Measurements from ENCODE around the gene IPO4. TPM values are rescaled to one million over a fixed set of nuclear protein-coding genes. Genes with fewer than 3 reads are reported as not detected.

The IPO4 gene
- total and polyA plus RNA-seq, 2 of the 13 experiments (the other 11 are each of a cell fraction or from before 2014, with no cell fraction given), result 39.0 to 179 TPM

DNA sequence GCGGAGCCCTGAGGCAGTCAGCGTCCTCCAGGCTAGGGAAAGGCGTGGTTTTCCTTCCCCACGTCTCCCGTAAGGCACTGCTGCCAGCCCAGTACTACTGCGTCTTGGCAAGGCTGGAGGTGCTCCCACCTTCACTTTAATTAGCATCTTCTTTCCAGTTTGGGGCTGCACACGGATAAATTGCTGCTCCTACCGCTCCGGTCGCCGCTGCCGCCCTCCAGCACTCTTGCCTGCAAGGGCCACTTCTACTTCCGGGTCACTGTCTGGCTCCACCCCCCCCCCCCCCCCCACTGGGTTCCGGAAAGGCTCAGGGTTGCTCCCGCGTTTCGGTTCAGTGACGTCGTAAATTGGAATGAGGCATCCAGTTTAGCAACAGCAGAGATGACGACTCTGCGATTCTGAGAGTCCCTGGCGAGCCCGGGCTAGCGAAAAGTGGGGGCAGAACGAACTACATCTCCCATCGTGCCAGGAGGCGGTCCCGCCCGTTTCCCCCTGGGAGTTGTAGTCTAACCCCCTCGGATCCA lies 43.6 kb upstream of the IPO4 start, which contains the start of gene NEDD8 (continued):
- no peak; the same call in 1 of the 2 replicates for TF ChIP-seq ISX (CRISPR knock-in tag; conservative IDR thresholded peaks at IDR 0.05)
- TF ChIP-seq ZNF446 (CRISPR knock-in tag; IDR thresholded peaks at IDR 0.05), result no peak
- TF ChIP-seq, protein P1, sequence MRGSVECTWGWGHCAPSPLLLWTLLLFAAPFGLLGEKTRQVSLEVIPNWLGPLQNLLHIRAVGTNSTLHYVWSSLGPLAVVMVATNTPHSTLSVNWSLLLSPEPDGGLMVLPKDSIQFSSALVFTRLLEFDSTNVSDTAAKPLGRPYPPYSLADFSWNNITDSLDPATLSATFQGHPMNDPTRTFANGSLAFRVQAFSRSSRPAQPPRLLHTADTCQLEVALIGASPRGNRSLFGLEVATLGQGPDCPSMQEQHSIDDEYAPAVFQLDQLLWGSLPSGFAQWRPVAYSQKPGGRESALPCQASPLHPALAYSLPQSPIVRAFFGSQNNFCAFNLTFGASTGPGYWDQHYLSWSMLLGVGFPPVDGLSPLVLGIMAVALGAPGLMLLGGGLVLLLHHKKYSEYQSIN (CRISPR knock-in tag; IDR thresholded peaks at IDR 0.05; ENCODE audit: borderline replicate concordance), result no peak
- no peak for TF ChIP-seq NR2F2 (IDR thresholded peaks at IDR 0.05; ENCODE audit: borderline replicate concordance, low read depth)
- peak; percentile 88; the same call in 1 of the 2 replicates for TF ChIP-seq NFATC3 (CRISPR knock-in tag; IDR thresholded peaks at IDR 0.05)
- TF ChIP-seq KAT7 (CRISPR knock-in tag; IDR thresholded peaks at IDR 0.05; ENCODE audit: borderline replicate concordance), result peak; percentile 95; the same call in 1 of the 2 replicates
- TF ChIP-seq EHMT2 (IDR thresholded peaks at IDR 0.05; ENCODE audit: borderline replicate concordance, low read depth, low read length), result no peak; the same call in 1 of the 2 replicates
- TF ChIP-seq, protein P2, sequence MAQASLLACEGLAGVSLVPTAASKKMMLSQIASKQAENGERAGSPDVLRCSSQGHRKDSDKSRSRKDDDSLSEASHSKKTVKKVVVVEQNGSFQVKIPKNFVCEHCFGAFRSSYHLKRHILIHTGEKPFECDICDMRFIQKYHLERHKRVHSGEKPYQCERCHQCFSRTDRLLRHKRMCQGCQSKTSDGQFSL (CRISPR knock-in tag; IDR thresholded peaks at IDR 0.05), result peak; percentile 100
- no peak for TF ChIP-seq ZFP90 (CRISPR knock-in tag; IDR thresholded peaks at IDR 0.05; ENCODE audit: borderline replicate concordance)
- TF ChIP-seq, protein P3, sequence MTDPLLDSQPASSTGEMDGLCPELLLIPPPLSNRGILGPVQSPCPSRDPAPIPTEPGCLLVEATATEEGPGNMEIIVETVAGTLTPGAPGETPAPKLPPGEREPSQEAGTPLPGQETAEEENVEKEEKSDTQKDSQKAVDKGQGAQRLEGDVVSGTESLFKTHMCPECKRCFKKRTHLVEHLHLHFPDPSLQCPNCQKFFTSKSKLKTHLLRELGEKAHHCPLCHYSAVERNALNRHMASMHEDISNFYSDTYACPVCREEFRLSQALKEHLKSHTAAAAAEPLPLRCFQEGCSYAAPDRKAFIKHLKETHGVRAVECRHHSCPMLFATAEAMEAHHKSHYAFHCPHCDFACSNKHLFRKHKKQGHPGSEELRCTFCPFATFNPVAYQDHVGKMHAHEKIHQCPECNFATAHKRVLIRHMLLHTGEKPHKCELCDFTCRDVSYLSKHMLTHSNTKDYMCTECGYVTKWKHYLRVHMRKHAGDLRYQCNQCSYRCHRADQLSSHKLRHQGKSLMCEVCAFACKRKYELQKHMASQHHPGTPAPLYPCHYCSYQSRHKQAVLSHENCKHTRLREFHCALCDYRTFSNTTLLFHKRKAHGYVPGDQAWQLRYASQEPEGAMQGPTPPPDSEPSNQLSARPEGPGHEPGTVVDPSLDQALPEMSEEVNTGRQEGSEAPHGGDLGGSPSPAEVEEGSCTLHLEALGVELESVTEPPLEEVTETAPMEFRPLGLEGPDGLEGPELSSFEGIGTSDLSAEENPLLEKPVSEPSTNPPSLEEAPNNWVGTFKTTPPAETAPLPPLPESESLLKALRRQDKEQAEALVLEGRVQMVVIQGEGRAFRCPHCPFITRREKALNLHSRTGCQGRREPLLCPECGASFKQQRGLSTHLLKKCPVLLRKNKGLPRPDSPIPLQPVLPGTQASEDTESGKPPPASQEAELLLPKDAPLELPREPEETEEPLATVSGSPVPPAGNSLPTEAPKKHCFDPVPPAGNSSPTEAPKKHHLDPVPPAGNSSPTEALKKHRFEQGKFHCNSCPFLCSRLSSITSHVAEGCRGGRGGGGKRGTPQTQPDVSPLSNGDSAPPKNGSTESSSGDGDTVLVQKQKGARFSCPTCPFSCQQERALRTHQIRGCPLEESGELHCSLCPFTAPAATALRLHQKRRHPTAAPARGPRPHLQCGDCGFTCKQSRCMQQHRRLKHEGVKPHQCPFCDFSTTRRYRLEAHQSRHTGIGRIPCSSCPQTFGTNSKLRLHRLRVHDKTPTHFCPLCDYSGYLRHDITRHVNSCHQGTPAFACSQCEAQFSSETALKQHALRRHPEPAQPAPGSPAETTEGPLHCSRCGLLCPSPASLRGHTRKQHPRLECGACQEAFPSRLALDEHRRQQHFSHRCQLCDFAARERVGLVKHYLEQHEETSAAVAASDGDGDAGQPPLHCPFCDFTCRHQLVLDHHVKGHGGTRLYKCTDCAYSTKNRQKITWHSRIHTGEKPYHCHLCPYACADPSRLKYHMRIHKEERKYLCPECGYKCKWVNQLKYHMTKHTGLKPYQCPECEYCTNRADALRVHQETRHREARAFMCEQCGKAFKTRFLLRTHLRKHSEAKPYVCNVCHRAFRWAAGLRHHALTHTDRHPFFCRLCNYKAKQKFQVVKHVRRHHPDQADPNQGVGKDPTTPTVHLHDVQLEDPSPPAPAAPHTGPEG (CRISPR knock-in tag; IDR thresholded peaks at IDR 0.05), result peak; percentile 75; the same call in 1 of the 2 replicates
- TF ChIP-seq NCOA1 (CRISPR knock-in tag; IDR thresholded peaks at IDR 0.05), result no peak
- TF ChIP-seq TARDBP (CRISPR knock-in tag; IDR thresholded peaks at IDR 0.05), result 0 out of 2 replicates have a peak, but pooled peaks have one; percentile 17
- TF ChIP-seq RELA (CRISPR knock-in tag; IDR thresholded peaks at IDR 0.05), result no peak; the same call in 1 of the 2 replicates
- TF ChIP-seq ZFX (CRISPR knock-in tag; IDR thresholded peaks at IDR 0.05; ENCODE audit: low read depth), result peak; percentile 91
- TF ChIP-seq ATAD3A (CRISPR knock-in tag; IDR thresholded peaks at IDR 0.05), result no peak
- peak; percentile 91 for TF ChIP-seq ZNF143 (CRISPR knock-in tag; IDR thresholded peaks at IDR 0.05)
- TF ChIP-seq, protein P4, sequence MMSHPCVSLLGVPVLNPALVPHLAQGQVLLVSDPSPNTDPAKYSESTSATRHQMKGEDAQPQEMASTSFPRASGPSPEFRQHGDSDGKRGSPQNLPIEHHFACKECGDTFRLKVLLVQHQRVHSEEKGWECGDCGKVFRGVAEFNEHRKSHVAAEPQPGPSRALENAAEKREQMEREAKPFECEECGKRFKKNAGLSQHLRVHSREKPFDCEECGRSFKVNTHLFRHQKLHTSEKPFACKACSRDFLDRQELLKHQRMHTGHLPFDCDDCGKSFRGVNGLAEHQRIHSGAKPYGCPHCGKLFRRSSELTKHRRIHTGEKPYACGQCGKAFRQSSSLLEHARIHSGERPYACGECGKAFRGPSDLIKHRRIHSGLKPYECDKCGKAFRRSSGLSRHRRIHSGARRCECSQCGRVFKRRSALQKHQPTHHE (CRISPR knock-in tag; IDR thresholded peaks at IDR 0.05; ENCODE audit: borderline replicate concordance), result no peak; the same call in 1 of the 2 replicates
- 0 out of 2 replicates have a peak, but pooled peaks have one; percentile 55 for TF ChIP-seq ZNF253 (CRISPR knock-in tag; IDR thresholded peaks at IDR 0.05; ENCODE audit: borderline replicate concordance)
- TF ChIP-seq ZNF510 (CRISPR knock-in tag; IDR thresholded peaks at IDR 0.05; ENCODE audit: low read depth), result no peak
- TF ChIP-seq NR2F1 (CRISPR knock-in tag; IDR thresholded peaks at IDR 0.05), result no peak; a peak in 1 of 4 replicates
- peak; percentile 99 for TF ChIP-seq EED (CRISPR knock-in tag; IDR thresholded peaks at IDR 0.05)
- 0 out of 2 replicates have a peak, but pooled peaks have one; percentile 77 for TF ChIP-seq ZNF260 (CRISPR knock-in tag; IDR thresholded peaks at IDR 0.05; ENCODE audit: borderline replicate concordance, low read depth)

All from HepG2 (cell line).